OCI-LY1 (cell line): ENCODE results near the gene IL18R1.

ENCODE experiments used
- H2AFZ ChIP-seq: fragments of 200-600 bp; sonication (generic), shearing (Covaris generic); 2 replicates; pipeline ENCODE4 v1.6.0; 2014; ENCODE audit warnings: antibody characterized with exemption, mild to moderate bottlenecking, low read length
- H3F3A ChIP-seq: fragments of 200-600 bp; sonication (generic), shearing (Covaris generic); 2 replicates; pipeline ENCODE4 v1.6.0; 2014; ENCODE audit warnings: mild to moderate bottlenecking, antibody characterized with exemption, low read length, moderate library complexity; ENCODE audit not compliant: insufficient read depth
- H3K27ac ChIP-seq: fragments of 200-600 bp; sonication (generic); 2 replicates; pipeline ENCODE4 v1.5.1; 2014; ENCODE audit warnings: low read length, mixed run types, mild to moderate bottlenecking, low read depth; ENCODE audit not compliant: poor library complexity, severe bottlenecking
- H3K27me3 ChIP-seq: fragments of 200-600 bp; sonication (generic); 2 replicates; pipeline ENCODE4 v1.6.0; 2014; ENCODE audit warnings: antibody characterized with exemption, mild to moderate bottlenecking, low read length, moderate library complexity; ENCODE audit not compliant: insufficient read depth
- H3K36me3 ChIP-seq: fragments of 200-600 bp; sonication (generic); 2 replicates; pipeline ENCODE4 v1.6.1; 2014; ENCODE audit warnings: mild to moderate bottlenecking, antibody characterized with exemption, low read length, moderate library complexity, mixed read lengths; ENCODE audit not compliant: insufficient read depth
- H3K4me1 ChIP-seq: fragments of 200-600 bp; sonication (generic); 2 replicates; pipeline ENCODE4 v1.5.1; 2014; ENCODE audit warnings: mild to moderate bottlenecking, low read length, moderate library complexity; ENCODE audit not compliant: insufficient read depth, severe bottlenecking
- H3K4me2 ChIP-seq: fragments of 200-600 bp; sonication (generic), shearing (Covaris generic); 2 replicates; pipeline ENCODE4 v1.6.1; 2014; ENCODE audit warnings: low read length
- H3K4me3 ChIP-seq: fragments of 200-600 bp; sonication (generic); 2 replicates; pipeline ENCODE4 v1.5.1; 2014; ENCODE audit warnings: low read length, low read depth, mild to moderate bottlenecking, mixed read lengths; ENCODE audit not compliant: poor library complexity, severe bottlenecking
- H3K79me2 ChIP-seq: fragments of 200-600 bp; shearing (Covaris generic); 2 replicates; pipeline ENCODE4 v1.6.1; 2016; ENCODE audit warnings: mixed run types, low read length, mixed read lengths; ENCODE audit not compliant: insufficient read depth
- H3K9ac ChIP-seq: fragments of 200-600 bp; sonication (generic), shearing (Covaris generic); 2 replicates; pipeline ENCODE4 v1.6.1; 2014; ENCODE audit warnings: mild to moderate bottlenecking, low read length, mixed read lengths
- H3K9me2 ChIP-seq: fragments of 200-600 bp; sonication (generic), shearing (Covaris generic); 2 replicates; pipeline ENCODE4 v1.6.1; 2014; ENCODE audit warnings: low read depth, mild to moderate bottlenecking, low read length, mixed read lengths
- H3K9me3 ChIP-seq: fragments of 200-600 bp; shearing (Covaris generic); 2 replicates; pipeline ENCODE4 v1.6.1; 2014; ENCODE audit warnings: low read length, mixed read lengths
- H4K20me1 ChIP-seq: fragments of 200-600 bp; sonication (generic), shearing (Covaris generic); 2 replicates; pipeline ENCODE4 v1.6.0; 2016; ENCODE audit warnings: mild to moderate bottlenecking, low read length; ENCODE audit not compliant: insufficient read depth
- CTCF ChIP-seq: fragments of 200-600 bp; sonication (generic), shearing (Covaris generic); IDR thresholded peaks from 2 replicates; pipeline ENCODE4 v1.5.1; 2017; ENCODE audit warnings: mild to moderate bottlenecking, antibody characterized with exemption, low read length, moderate library complexity, mixed read lengths
- EZH2 ChIP-seq: fragments of 200-600 bp; sonication (generic), shearing (Covaris generic); IDR thresholded peaks from 2 replicates; pipeline ENCODE4 v1.8.0; 2017; ENCODE audit warnings: borderline replicate concordance, mixed run types, mild to moderate bottlenecking, antibody characterized with exemption, low read length, moderate library complexity, mixed read lengths

The IL18R1 gene

GRCh38 chr2:102344397-102344796 is 11.2 kb upstream of the IL18R1 start:
- H3K79me2 ChIP-seq: no peaks in the 10 kb centered on the region
- no peak overlapping the region for H3K4me2 ChIP-seq
- no peak overlapping the region for H3K4me3 ChIP-seq
- H3F3A ChIP-seq: no peaks in the 10 kb centered on the region
- no peaks in the 10 kb centered on the region for H3K4me1 ChIP-seq
- no peak overlapping the region for H2AFZ ChIP-seq
- no peak overlapping the region for H3K9ac ChIP-seq
- no peaks in the 10 kb centered on the region for H4K20me1 ChIP-seq
- no peaks in the 10 kb centered on the region for H3K27me3 ChIP-seq
- TF ChIP-seq CTCF: no peak
- no peak for TF ChIP-seq EZH2
- H3K36me3 ChIP-seq: no peaks in the 10 kb centered on the region
- H3K9me3 ChIP-seq: no peaks in the 10 kb centered on the region
- no peaks in the 10 kb centered on the region for H3K9me2 ChIP-seq
- no peak overlapping the region for H3K27ac ChIP-seq

- H3K4me2 ChIP-seq: no peak overlapping the region
- no peak overlapping the region for H3K4me3 ChIP-seq
- no peak overlapping the region for H2AFZ ChIP-seq
- no peaks in the 10 kb centered on the region for H4K20me1 ChIP-seq
- no peaks in the 10 kb centered on the region for H3K36me3 ChIP-seq
- no peak for TF ChIP-seq EZH2
- no peak for TF ChIP-seq CTCF
- no peaks in the 10 kb centered on the region for H3K79me2 ChIP-seq
- no peaks in the 10 kb centered on the region for H3K9me2 ChIP-seq
- no peaks in the 10 kb centered on the region for H3K9me3 ChIP-seq
- no peaks in the 10 kb centered on the region for H3K4me1 ChIP-seq
- H3F3A ChIP-seq: no peaks in the 10 kb centered on the region
- H3K27me3 ChIP-seq: no peaks in the 10 kb centered on the region
- H3K27ac ChIP-seq: no peak overlapping the region
- H3K9ac ChIP-seq: no peak overlapping the region
Observed at GRCh38 chr2:102345329-102345920, 10.2 kb upstream of the IL18R1 start.

- no peaks in the 10 kb centered on the region for H3K4me1 ChIP-seq
- H3K79me2 ChIP-seq: no peaks in the 10 kb centered on the region
- H3K9ac ChIP-seq: no peak overlapping the region
- no peak overlapping the region for H3K4me2 ChIP-seq
- no peak overlapping the region for H3K27ac ChIP-seq
- no peaks in the 10 kb centered on the region for H3K9me3 ChIP-seq
- H2AFZ ChIP-seq: no peak overlapping the region
- no peaks in the 10 kb centered on the region for H3K27me3 ChIP-seq
- H4K20me1 ChIP-seq: no peaks in the 10 kb centered on the region
- H3K4me3 ChIP-seq: no peak overlapping the region
- H3K9me2 ChIP-seq: no peaks in the 10 kb centered on the region
- H3F3A ChIP-seq: no peaks in the 10 kb centered on the region
- TF ChIP-seq CTCF: no peak
- no peak for TF ChIP-seq EZH2
- H3K36me3 ChIP-seq: no peaks in the 10 kb centered on the region
Observed at GRCh38 chr2:102346381-102347130, 9.0 kb upstream of the IL18R1 start.
